ENCODE measurements around the gene INPP5K.

DNA sequence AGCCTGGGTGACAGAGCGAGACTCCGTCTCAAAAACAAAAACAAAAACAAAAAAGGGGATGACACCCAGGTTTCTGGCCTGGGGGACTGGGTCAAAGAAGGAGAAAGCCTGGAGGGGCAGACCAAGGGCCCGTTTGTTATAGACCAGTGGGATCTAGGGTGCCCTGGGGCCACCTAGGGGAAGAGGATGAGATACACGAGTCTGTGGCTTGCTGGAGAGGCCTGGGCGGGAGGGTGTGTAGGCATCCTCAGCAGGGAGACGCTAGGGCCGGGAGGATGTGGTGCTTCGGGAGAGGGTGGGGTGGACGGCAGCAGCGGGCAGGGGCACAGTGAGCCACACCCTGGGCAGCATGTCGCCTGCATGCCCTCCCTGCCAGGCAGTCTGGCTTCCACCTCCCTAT lies 43.2 kb downstream of the INPP5K start:
- no peak for TF ChIP-seq EZH2 (IDR thresholded peaks at IDR 0.05; ENCODE audit: borderline replicate concordance, low read length)
- TF ChIP-seq, protein P1, sequence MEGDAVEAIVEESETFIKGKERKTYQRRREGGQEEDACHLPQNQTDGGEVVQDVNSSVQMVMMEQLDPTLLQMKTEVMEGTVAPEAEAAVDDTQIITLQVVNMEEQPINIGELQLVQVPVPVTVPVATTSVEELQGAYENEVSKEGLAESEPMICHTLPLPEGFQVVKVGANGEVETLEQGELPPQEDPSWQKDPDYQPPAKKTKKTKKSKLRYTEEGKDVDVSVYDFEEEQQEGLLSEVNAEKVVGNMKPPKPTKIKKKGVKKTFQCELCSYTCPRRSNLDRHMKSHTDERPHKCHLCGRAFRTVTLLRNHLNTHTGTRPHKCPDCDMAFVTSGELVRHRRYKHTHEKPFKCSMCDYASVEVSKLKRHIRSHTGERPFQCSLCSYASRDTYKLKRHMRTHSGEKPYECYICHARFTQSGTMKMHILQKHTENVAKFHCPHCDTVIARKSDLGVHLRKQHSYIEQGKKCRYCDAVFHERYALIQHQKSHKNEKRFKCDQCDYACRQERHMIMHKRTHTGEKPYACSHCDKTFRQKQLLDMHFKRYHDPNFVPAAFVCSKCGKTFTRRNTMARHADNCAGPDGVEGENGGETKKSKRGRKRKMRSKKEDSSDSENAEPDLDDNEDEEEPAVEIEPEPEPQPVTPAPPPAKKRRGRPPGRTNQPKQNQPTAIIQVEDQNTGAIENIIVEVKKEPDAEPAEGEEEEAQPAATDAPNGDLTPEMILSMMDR (conservative IDR thresholded peaks at IDR 0.05 in 1 of 2, IDR thresholded peaks at IDR 0.05 in 1 of 2; ENCODE audit: extremely low read depth in 1 of 2, insufficient read depth in 1 of 2, low read depth in 1 of 2, low read length in 2 of 2), result no peak

All from mammary epithelial cell (primary cell).